Measurements from ENCODE around the gene SMG1.

DNA sequence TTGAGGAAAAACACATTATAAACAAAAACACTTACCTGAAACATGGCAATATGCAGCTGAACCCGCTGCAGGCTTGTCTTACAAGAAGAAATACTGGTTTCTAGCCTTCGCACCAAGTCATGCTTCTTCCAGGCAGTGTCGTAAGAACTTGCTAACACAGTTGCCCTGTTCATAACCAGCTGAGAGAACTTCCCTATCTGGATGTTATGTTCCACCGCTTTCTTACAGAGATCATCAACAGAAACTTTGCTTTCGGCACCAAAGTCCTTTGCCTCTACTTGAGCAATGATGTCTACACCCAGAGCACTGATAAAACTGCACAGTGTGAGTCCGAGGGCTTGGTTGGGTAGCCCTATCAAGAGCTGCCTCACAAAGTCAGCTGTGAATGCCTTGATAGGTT is 97.0 kb downstream of the SMG1 start:
- TF ChIP-seq GATA2 (IDR thresholded peaks at IDR 0.05; ENCODE audit: low read depth, low read length) (no peak), GATA3 (IDR thresholded peaks at IDR 0.05; ENCODE audit: low read depth, low read length) (no peak)
